ENCODE measurements around the gene AFAP1L2.

Gene AFAP1L2

DNA sequence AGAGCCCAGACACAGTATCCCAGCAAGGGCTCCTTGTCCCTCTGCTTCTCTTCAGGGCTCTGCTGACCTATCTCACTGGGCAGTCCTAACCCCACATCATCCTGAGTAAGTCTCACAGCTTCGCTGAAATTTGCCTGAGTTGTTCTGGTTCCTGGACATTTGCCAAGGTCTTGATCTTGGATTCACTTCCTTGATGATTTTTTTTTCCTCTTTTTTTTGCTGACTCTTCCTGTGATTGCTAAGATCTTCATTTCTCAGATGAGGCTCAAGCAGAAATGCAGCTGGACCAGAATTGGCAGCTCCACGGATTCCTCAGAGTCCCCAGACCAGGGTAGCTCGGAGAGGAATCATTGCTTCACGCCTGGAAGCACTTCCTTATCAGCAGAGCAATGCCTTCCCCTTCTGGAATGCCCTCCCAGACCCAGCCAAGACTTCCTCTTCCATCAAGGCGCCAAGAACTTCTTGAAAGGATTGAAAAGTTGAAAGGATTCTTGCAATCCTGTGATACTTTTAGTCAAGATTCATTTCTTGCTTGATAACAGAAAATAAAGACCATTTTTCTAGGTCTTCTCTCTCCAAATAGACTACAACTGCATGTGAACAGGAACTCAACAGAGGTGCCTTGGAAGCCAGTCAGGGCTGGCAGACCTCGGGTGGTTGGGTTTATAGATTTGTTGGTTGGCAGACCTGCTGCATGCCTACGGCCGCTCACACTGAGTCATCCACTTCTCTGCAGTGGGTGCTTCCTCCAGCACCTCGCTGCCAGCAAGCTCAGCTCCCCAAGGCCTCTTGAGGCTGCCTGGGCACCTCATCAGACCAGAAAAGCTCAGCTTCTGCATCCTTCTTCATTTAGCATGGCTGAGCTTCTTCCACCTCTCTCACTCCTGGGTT is 8.8 kb upstream of the AFAP1L2 start:
- no peak for DNase-seq

DNA sequence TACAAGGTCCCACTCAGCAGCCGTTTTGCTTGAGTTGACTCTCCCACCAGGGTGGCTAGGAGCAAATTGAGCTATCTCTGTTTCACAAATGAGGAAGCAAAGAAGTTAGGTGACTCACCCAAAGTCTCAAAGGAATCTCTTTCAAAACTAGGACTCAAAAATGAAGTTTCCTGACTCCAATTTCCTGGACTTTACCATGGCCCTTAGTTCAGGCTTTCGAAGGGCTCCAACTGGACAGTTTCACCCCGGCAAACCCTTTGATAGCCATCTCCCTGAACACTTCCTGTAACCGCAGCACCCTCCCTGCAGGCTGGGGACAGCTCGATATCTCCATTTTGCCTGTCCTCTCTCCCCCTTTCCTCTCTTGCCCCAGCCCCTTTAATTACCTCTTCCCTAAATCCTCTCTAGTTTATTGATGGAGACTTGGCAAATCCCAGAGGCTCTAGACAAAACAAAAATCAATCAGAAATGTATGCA is 4.7 kb upstream of the AFAP1L2 start:
- no peak for DNase-seq

DNA sequence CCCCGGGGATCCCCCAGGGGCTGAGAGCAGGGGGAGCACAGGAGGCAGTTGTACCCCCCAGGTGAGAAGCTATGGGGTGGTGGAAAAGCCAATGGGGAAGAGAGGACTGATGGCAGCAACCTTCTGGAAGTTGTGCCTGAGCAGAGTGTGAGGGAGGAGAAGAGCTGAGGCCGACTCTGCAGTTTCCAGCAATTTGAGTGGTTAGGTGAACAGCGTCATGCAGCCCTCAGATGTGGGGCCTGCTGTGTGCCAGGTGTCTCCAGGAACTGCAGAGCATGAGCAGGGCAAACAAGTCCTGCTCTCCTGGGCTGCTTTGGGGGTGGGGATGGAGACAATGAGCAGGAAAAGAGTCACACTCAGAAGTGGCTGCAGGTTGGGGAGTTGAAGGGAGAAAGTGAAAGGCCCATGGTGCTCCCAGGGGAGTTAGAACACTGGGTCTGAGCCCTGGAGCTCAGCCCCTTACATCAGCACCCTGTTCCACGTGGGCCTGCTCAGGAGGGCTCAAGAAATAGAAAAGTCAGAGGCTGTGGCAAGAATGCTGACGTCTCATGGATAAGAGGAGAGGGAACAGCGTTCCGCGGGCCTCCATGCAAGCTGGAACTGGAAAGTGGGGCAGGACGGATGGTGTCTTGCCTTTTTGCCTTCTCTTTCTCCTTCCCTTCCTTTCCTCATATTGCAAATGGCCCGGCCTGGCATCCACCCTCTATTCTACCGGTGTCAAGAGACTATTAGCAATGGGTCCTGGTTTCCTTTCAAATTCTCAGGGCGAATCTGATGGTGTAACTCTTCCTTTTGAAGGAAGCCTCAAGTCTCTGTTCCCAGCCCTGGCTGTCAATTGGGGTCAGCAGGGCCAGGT is 4.0 kb upstream of the AFAP1L2 start:
- no peak for DNase-seq

DNA sequence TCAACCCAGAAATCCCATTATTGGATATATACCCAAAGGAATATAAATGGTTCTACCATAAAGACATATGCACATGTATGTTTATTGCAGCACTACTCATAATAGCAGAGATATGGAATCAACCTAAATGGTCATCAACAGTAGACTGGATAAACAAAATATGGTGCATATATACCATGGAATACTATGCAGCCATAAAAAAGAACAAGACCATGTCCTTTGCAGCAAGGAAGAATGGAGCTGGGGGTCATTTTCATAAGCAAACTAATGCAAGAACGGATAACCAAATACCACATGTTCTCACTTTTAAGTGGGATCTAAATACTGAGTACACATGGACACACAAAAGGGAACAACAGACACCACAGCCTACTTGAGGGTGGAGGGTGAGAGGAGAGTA is 2.2 kb upstream of the AFAP1L2 start:
- DNase-seq = no peak

DNA sequence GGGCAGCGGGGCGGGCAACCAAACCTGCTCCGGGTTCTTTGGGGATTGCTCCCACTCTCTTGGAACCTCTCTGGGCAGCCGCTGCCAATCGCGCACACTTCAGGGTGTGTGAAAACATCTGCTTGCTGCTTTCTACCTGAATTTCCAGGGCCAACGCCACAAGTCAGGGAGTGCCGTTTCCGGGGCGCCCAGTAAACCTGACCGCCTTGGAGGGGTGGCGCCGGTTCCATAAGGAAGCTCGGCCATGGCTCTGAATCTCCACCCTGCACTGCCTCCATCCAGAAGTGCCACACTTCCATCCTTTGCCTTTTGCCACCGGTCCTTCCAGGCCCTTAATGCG is 679 bp upstream of the AFAP1L2 start:
- DNase-seq = no peak

DNA sequence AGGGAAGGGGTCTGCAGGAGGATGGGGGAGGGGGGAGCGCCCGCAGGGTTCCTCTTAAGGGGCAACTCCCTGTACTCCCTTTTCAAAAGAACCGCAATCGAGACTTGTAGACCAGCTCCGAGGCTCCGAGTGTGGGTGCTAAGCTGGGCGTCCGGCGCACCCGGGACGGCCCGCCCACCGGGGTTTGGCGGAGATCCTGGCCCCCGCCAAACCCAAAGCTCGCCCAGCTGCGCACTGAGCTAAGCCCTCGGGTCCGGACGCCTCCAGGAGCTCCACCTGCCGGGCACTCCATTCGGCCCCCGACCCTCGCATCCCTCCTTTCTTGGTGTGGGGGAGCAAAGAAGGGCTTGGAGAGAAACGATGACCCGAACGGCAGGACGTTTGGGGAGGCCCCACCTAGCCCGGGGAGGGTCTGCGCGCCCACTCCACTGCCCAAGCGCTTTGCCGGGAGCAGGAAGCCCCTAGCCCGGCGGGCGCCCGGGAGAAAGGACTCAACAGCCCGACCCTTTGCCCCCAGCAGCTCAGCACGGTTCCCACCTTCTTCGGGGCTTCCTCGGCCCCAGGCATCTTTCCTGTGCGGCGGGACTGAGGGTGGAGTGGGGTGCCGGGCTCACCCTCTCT is 651 bp downstream of the AFAP1L2 start:
- DNase-seq = no peak

DNA sequence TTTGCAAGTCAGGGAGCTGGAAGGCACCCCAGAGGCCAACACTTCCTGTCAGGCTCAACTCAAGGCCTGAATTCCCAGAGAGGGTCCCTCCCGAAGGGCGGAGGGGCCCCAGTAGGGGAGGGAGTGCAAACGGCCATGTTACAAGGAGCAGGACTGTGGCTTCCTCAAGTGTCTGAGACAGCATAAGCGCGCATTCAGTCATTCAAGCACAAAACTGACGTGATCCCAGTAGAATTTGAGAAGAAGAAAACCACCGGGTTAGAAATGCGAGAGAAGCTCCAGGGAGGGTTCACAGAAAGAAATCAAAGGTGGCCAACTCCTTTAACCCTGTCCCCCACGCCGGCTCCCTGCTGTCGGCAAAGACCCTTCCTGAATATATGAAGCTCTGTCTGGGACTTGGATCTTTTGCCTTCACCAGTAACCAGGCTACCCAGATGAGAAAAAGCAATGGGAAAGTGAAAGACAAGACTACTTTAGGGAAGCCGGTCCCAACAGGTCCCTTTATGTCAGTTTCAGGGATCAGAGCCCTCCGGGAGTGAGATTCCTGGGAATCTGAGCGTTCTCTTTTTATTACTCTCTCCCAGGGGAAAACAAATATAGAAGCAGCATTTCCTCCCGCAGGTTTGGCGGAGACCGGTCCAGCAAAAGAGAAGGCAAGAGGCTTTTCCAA is 1.3 kb downstream of the AFAP1L2 start:
- no peak for DNase-seq

DNA sequence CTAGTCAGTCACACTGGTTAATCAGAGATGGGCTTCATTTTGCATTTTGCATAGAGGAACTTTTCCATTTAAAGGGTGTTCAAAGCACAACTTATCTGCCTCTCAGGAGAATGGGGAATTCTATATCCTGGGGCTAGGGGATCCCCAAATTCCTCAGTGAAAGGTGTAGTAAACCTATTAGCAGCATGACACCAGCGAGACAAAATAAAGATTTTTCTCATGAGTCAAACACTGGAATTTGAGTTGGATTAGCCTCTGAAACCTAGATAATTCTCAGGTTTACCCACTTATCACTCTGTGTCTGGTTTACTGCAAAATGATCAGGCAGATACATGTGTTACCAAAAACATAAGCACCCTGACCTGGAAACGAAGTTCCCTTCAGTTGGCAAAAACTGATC is 2.1 kb downstream of the AFAP1L2 start:
- DNase-seq = no peak

DNA sequence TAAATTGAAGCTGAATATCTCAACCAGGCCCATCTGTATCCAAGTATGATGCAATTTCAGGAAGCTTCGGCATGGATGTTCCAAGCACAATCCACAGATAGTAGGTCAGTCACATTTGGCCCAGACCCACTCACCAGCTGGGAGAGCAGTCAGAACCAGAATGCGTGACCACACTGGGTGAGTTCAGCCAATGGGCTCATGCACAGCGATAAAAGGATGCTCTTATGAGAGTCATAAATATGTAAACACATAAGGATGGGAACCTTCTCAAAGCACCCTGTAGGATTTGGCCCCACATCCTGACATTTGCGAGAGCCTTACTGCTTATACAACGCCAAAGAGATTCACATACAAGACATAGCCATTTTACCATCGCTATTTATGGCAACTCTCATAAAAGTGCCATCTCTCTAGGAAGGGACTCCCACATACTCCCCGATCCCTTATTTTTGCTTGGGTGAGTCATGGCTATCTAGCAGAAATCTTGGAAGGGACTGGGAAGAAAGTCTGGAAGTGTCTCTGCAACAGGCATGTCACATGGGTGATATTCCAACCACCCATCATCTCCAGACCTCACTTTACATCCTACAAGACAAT is 3.0 kb downstream of the AFAP1L2 start:
- DNase-seq = no peak

DNA sequence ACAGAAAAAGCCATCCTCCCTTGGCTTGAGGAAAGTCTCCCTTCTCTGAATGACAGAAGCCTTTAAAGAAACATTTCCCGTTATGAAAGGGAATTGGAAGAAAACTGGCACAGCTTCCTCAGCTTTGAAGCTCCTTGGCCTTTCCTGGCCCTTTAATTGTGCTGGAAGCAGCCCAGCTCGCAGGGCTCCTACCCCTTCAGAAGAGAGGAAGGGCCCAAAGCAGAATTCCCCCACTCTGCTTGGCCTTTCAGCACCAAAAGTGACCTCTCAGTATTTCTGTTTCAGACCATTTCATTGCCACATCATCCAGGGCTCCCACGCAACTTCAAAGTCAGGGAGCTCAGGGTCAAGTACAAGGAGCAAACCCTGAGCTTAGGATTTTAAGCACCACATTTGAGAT is 4.2 kb downstream of the AFAP1L2 start:
- DNase-seq = no peak

DNA sequence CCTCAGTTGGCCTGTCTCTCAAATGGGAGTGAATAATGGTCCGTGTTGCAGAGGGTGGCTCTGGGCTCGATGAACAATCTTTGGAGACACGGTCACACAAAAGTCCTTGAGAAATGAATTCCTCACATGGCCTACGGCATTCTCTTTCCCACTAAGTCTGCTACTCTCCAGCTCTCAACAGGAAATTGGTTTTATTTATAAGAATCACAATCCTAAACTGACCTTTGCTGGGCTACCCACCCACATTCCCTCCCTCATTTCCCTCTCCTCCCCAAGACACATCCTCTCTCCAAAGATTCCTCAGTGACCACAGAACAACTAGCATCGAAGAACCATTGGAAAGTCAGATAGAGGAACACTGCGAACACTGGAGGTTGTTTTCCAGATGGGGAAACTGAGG is 4.7 kb downstream of the AFAP1L2 start:
- DNase-seq = no peak

DNA sequence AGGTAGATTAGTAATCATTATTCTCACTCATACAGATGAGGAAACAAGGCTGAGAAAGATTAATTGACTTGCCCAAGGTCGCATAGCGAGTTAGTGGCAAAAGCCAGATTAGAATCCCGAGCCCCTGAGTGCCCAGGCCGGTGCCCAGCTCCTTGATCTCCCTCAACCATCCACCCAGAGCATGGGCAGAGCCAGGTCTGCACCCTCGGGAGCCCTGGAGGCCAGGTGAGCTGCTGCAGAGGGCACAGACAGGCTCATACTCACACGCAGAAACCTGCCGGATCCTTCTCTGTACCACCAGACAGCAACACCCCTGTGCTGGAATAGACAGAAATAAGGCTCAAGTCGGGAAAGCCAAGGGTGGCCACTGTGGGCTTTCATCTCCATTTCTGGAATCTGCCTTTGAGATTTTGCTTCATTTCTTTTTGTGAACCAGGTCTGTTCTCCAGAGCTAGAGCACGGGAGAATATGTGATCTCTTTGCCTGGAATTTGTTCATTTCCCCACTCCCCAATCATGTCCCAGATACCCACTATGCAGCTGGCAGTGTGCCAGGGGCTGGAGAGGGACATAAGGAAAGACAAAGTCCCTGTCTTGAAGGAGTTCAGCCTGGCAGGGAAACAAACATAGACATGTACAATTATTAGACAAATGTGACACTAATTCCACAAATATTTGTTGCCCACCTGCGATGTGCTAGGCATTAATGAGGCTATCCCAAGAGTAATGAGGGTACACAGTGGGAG is 5.5 kb downstream of the AFAP1L2 start:
- no peak for DNase-seq

DNA sequence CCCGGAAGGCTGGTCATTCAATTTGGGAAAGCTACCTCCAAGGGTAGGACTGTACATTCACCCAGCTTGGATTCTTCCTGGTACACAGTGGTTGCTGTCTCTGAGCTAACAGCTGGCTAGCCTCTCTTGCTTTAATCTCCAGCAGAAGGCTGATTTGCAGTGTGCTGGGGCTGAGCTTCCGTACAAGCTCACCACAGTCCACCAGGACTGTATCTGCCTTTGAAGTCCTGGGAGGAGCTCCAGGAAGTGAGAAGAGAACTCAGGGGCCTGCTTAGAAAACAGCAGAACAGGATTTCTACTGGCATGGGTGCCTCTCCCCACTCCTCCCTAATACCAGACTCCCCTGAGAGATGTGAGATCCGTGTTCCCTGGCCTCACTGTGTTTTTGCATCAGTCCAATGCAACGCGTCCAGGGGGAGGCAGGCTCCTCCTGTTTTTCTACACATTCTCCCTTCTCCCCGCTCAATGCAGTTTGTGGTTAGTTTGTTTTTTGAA is 6.6 kb downstream of the AFAP1L2 start:
- no peak for DNase-seq

DNA sequence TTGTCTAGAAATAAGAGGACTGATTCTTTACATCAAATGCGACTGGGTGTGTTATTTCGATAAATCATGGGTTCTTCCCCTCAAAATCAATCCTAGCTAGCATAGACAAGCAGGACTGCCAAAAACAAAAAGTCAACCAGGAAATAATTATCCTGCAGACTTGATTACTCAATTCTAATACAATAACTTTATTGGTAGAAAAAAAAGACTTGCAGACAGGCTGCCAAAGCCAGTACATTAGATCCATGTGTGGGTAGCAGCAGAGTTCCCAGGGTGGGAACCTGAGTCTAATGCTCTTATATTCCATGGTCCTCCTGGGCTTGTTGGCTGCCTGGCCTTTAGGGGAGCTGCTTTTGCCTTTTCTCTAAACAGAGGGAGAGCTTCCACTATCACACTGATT is 7.8 kb downstream of the AFAP1L2 start:
- DNase-seq = no peak

DNA sequence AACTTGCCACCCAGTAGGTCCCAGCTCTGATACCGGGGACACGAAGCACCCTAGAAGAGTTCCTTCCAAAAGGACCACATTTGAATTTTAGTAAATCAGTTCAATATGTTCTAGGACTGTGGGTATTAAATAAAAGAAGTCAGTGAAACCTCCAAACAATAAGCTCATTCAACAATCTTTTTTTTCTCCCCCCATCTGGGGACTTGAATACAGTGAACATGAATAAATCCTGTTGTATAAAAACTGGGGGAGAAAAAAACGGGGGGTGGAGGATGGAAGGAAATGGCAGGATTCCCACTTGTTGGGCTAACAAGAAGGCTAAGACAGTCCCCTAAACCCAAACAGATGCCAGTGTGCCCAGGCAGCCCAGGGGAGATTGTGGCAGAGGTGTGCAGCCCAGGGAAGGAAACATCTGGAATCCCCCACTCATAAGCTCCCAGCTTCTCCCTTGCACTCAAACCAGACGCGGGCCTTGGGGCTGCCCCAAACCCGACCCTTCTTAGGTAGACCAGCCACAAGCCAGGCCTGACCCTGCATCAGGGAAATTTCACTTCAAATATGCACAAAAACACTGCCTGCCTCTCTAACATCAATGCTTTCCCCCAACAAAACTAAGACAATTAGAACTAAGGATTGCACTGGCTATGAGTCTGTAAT is 8.8 kb downstream of the AFAP1L2 start:
- no peak for DNase-seq

DNA sequence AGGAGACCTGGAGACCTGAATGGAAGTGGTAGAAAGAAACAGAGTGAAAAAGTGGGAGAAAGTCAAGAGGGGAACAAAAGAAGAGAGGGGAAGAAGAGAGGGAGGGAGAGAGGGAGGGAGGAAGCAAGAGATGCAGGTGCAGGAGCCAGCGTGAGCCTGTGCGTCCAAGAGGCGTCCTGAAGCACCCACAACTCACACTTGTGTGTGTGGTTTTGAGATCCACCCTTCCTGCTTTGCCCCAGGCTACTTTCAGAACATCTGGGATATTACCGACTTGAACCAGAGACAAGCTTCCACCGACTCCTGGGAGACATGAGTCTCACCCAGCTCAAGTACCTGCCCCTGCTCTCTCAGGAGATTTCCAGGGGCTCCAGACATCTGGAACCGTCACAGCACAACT is 9.8 kb downstream of the AFAP1L2 start:
- no peak for DNase-seq

DNA sequence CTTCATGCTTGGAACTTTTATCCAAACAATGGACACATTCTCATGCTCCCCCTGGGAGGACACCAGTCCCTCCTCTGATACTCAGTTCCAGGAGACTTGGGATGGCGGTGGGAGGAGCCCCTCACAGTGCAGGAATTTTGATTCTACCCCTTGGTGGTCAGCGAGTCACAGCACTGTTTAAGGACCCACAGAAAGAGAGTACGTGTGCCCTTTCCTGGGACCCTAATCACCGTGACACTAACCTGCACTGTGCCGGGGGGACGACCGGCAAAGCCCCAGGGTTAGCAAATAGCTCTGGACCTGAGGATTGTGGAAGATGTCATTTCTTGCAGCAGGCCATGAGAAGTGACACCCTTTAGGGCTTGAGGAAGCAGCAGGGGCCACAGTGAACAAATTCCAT is 10.4 kb downstream of the AFAP1L2 start:
- DNase-seq = no peak

DNA sequence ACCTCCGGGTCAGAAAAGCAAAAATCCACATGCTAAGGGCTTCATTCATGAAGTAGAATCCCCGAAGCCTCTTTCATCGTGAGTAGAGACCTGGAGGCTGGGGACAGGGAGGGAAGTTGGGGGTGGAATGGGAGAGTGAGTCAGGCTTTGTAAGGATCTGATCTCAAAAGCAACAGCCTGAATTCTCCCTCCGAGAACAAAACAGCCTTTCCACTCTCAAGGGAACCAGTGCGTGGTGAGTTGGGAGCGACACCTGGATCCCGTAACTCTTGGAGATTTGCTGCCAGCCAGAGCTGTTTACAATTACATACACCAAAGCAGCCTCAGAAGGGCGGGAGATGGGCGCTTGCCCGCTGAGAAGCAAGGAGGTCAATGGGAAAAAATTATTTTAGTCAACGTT is 10.8 kb downstream of the AFAP1L2 start:
- no peak for DNase-seq

DNA sequence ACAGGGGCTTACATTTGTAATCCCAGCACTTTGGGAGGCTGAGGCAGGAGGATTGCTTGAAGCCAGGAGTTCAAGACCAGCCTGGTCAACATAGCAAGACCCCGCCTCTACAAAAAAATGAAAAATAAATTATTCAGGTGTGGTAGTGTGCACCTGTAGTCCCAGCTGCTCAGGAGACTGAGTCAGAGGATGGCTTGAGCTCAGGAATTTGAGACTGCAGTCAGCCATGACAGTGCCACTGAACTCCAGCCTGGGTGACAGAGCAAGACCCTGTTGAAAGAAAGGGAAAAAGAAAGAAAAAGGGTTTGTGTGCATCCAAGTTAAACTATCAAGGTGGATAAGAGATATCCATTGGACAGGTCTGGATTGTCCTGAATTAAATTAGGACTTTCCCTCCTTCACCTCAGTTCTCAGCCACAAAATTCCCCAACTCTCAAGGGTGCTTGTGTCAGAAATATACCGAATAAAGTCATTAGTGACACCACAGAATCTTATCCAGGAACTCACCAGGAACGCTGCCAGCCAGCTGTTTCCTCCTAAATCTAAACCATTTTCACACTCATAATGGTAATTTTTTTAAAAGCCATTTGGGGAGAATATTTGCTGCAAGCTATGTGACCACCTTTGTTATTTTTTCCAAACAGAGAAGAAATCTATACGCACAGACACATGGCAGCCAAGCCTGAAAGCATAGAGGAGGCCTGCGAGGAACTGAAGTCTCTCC is 12.0 kb downstream of the AFAP1L2 start:
- DNase-seq = no peak

DNA sequence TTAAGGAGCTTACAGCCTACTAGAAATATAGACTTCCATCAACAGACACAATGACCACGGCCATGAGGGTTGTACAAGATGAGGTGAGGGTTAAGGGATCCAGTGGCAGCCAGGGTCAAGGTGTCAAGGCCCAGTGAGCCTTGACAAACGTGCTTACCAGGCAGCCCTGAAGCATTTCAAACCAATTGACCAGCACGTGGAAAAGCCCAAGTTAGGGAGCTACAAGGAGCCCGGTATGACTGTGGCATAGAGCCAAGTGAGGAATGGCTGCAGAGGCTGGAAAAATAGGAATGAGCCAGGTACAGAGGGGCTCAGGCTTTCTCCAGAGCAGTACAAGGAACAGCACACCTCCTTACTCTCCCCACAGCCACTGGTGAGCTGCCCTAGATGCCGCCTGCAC is 12.7 kb downstream of the AFAP1L2 start:
- DNase-seq = no peak

DNA sequence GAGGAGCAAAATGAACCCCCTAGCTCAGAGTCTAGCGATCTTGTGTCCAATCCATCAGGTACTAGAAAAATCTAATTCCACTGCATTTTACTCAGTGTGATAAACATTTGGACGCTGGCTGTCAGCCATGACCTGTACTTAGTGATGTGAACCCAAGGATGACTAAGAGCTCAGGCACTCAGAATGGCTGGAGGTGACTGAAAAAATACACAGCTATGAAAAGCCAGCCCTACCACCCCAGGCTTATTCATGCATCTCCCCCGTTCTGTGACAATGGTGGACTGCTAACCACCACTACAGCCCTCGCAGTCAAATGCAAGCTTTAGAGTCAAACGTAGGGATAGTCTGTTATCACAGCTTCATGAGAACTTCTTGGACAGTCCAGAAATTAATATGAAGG is 14.9 kb downstream of the AFAP1L2 start:
- no peak for DNase-seq
